ENCODE results near the gene HDAC4. TPM values are rescaled to one million over a fixed set of nuclear protein-coding genes. Genes with fewer than 3 reads are reported as not detected.

Gene HDAC4
- total and polyA plus RNA-seq, 9 donors = 7.0 to 74.0 (median 46.3) TPM

DNA sequence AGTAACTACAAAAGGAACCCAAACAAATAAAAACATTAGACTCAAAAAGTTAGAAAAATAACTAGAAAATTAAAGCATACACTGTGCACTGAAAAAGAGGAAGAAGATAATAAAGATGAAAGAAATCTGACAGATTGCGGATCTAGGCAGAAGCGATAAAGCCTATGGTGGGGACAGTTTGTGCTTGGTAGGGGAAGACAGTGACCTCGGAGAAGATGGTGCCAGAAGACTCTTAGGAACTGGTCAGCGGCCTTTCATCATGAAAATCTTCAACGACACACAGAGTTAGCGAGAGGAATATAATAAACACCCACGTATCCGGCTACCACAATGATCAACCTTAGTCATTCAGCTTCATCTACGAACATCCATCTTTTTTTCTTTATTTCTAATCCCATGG, 180.5 kb downstream of the HDAC4 start:
- intact Hi-C loops (cut with DNase I) = loop anchor here in 1 of 4 donors (10.0 kb wide), 1 partner anchor 174 kb away; no protein-coding TSS in a partner anchor
- no peak for DNase-seq
- Histone ChIP-seq H3K27me3 (no peaks in the 10 kb centered on the region), H3K4me1 (ENCODE audit: insufficient read depth) (peaks cover 24% of the 10 kb centered on the region), H3K27ac (peak overlapping the region in 1 of 2 donors; percentile 84), H3K9me3 (no peaks in the 10 kb centered on the region), H3K36me3 (no peaks in the 10 kb centered on the region), H3K4me3 (no peak overlapping the region)
- TF ChIP-seq, protein P1, sequence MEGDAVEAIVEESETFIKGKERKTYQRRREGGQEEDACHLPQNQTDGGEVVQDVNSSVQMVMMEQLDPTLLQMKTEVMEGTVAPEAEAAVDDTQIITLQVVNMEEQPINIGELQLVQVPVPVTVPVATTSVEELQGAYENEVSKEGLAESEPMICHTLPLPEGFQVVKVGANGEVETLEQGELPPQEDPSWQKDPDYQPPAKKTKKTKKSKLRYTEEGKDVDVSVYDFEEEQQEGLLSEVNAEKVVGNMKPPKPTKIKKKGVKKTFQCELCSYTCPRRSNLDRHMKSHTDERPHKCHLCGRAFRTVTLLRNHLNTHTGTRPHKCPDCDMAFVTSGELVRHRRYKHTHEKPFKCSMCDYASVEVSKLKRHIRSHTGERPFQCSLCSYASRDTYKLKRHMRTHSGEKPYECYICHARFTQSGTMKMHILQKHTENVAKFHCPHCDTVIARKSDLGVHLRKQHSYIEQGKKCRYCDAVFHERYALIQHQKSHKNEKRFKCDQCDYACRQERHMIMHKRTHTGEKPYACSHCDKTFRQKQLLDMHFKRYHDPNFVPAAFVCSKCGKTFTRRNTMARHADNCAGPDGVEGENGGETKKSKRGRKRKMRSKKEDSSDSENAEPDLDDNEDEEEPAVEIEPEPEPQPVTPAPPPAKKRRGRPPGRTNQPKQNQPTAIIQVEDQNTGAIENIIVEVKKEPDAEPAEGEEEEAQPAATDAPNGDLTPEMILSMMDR (IDR thresholded peaks at IDR 0.05) = no peak
- TF ChIP-seq EP300 (IDR thresholded peaks at IDR 0.05) = no peak
- no peak for TF ChIP-seq POLR2A (IDR thresholded peaks at IDR 0.05)
- WGBS, 3 donors = 93 to 97% (median 95%) methylated on average over 9 of the region's 9 CpGs

DNA sequence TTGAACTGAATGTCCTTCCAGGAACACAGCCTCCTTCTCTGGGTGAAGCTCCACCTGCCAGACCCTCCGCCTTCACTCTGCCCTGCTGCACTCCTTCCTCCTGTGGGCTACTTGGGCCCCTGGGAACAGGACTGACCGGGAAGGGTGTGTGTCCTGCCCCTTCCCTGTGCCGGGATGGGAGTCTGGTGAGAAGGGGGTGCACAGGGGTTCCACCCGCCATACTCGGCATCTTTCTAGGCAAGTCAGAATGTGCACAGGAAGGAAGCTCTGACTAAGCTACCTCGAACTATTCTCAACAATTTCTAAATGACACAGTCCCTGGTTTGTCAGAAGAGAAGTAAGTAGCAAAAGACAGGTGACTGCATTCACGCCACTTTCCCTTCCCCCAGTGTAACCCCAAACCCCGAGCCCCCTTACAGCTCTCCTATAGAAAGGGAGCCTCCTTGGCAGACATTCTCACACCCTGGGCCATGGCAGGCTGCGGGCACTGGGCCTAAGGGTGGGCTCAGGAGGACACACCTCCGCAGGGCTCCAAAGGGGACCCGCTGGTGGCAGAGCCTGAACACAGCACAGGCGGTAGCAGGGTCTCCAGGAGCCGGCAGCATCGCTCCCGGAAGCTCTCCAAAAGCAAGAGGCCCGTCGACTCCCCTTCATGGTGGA, 184.1 kb downstream of the HDAC4 start:
- H3K27me3 ChIP-seq = no peaks in the 10 kb centered on the region
- no peak overlapping the region for H3K4me3 ChIP-seq
- intact Hi-C loops (cut with DNase I) = no loop called here
- no peaks in the 10 kb centered on the region for H3K36me3 ChIP-seq
- WGBS, 3 donors = 82 to 90% (median 87%) methylated on average over 17 of the region's 17 CpGs
- peak in 2 of 5 donors; percentile 19 to 34 for DNase-seq
- H3K27ac ChIP-seq = no peak overlapping the region
- TF ChIP-seq POLR2A (IDR thresholded peaks at IDR 0.05) (no peak), EP300 (IDR thresholded peaks at IDR 0.05) (no peak)
- TF ChIP-seq, protein P1 (IDR thresholded peaks at IDR 0.05) = no peak
- H3K4me1 ChIP-seq (ENCODE audit: insufficient read depth) = peaks cover 18% of the 10 kb centered on the region
- H3K9me3 ChIP-seq = no peaks in the 10 kb centered on the region

DNA sequence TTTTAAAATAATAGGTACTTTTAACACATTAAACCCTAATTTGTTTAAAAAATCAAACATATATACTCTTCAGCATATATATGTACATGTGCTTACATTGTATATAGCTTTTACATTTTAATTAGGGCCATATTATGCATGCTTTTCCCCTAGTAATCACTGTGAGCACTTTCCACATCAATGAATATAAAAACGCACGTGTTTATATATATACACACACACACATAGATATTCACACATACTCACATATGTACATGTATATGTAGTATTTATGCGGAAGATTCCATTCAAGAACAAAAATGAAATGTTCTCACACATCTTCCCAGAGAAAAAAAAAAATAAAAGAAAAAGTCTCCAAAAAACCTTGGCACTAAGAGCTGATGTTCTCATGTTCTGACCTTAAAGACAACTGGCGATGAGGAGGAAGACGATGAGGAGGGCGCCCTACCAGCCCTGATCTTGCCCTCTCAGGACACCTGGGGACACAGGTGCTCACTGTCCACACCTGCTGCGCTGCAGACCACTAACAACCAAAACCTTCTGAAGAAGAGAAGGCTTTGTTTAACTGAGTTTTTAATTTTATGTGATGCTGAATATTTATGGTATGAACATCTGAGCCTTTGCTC, 184.7 kb downstream of the HDAC4 start:
- Histone ChIP-seq H3K4me1 (ENCODE audit: insufficient read depth) (peaks cover 14% of the 10 kb centered on the region), H3K4me3 (no peak overlapping the region), H3K9me3 (no peaks in the 10 kb centered on the region), H3K27ac (no peak overlapping the region), H3K27me3 (no peaks in the 10 kb centered on the region), H3K36me3 (no peaks in the 10 kb centered on the region)
- no peak for TF ChIP-seq POLR2A (IDR thresholded peaks at IDR 0.05)
- WGBS, 3 donors = 72 to 80% (median 76%) methylated on average over 7 of the region's 7 CpGs
- intact Hi-C loops (cut with DNase I) = no loop called here
- no peak for DNase-seq

DNA sequence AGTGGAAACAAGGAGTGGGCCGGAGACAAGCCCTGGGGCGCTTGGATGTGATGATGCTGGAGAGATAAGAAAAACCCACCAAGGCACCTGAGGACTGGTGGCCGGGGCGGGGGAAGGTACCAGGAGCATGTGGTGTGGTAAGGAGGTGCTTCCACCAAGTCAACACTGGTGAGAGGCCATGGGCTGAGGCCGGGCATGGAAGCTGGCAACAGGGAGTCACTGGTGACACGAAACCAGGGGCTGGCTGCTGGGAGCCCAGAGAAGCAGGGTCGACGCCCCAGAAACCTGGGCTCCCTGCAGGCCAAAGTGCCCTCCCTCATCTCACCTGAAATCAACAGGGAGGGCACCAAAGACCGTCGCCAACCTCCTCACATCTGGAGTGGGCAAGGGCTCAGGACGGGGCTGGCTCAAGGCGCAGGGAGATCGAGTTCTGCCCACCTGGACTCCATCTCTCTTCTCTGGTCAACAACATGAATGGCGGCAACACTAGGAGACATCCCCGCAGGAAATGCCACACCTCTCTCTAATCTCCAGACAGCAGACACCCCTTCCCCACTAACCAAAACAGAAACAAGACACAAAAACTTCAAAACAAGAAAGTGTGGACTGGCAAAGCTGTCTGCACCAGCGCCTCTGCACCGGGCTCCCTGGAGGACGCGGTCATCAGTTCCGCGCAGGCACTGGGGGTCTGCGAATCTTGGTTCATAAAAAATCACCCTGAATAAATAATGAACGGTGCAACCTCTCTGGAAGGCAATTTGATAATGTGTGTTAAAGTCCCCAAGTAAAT, 185.5 kb downstream of the HDAC4 start:
- Histone ChIP-seq H3K4me3 (no peak overlapping the region), H3K36me3 (no peaks in the 10 kb centered on the region), H3K9me3 (no peaks in the 10 kb centered on the region), H3K4me1 (ENCODE audit: insufficient read depth) (peaks cover 10% of the 10 kb centered on the region), H3K27me3 (no peaks in the 10 kb centered on the region), H3K27ac (no peak overlapping the region)
- intact Hi-C loops (cut with DNase I) = no loop called here
- peak in 2 of 5 donors; percentile 18 to 31 for DNase-seq
- 94 to 95% (median 95%) methylated on average over 23 of the region's 23 CpGs for WGBS, 3 donors
- TF ChIP-seq POLR2A (IDR thresholded peaks at IDR 0.05) = no peak
- no peak for TF ChIP-seq EP300 (IDR thresholded peaks at IDR 0.05)
- TF ChIP-seq, protein P1 (IDR thresholded peaks at IDR 0.05) = no peak
